BJ (cell line): ENCODE results near the gene SCN3B. TPM values are rescaled to one million over a fixed set of nuclear protein-coding genes. Genes with fewer than 3 reads are reported as not detected.

Source experiments
- CTCF ChIA-PET: fragments of 350-600 bp; formaldehyde crosslinking; extraction: SDS; loops from one replicate; lab custom pipeline; 2021; ENCODE audit warnings: antibody characterized with exemption, inconsistent platforms; lab: Yijun Ruan, JAX
- POLR2A ChIA-PET: fragments of 300-600 bp; sonication (Branson Sonifier 250); formaldehyde crosslinking; extraction: SDS; loops from one replicate; lab custom pipeline; 2021; ENCODE audit warnings: antibody characterized with exemption; lab: Charles Lee
- DNase-seq: peaks from one replicate; pipeline ENCODE4 v3.0.0-alpha.2; 2011; ENCODE audit warnings: low read depth
- H3K27me3 ChIP-seq: 2 replicates; pipeline ENCODE4 v1.6.0; 2011; ENCODE audit warnings: low read length; ENCODE audit not compliant: control insufficient read depth, insufficient read depth
- H3K36me3 ChIP-seq: 2 replicates; pipeline ENCODE4 v1.5.1; 2011; ENCODE audit warnings: low read length; ENCODE audit not compliant: control insufficient read depth, insufficient read depth
- H3K4me3 ChIP-seq: 2 replicates; pipeline ENCODE4 v1.5.1; 2011; ENCODE audit warnings: low read depth, mild to moderate bottlenecking, control low read depth, low read length
- CTCF ChIP-seq: IDR thresholded peaks from 2 replicates; pipeline ENCODE4 v1.5.1; 2011; ENCODE audit warnings: low read depth, mild to moderate bottlenecking, control low read depth, inconsistent platforms, low read length, moderate library complexity; ENCODE audit not compliant: insufficient read depth
- polyA plus RNA-seq: library from polyadenylated mRNA; depleted of rRNA; stranded (reverse); fragments of >200 nt; gene quantifications from 2 replicates; pipeline ENCODE4 v1.2.3, GENCODE V29; 2011

Gene SCN3B
- polyA plus RNA-seq, 1 experiment: 0.18 TPM

DNA sequence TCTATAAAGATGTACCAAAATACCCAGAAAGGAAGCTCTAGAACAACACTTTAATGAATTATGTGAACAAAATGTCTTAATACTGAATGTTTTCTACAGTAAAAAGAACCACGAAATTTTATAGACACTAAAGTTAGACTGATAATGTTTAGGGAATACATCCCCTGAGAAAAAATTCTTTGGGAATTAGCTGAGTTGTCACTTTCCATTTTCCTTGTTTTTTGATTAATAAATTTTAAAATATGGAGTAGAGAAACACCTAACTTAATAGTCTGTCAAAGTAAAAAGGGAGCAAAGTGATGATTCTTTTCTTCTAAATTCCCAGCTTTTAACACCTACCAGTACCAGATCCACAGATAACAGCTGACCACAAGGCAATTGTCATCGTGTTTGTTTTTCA is 23.1 kb upstream of the SCN3B start:
- POLR2A ChIA-PET: no interaction called here
- no peak for TF ChIP-seq CTCF
- CTCF ChIA-PET: interaction anchor here (1.1 to 1.8 kb wide), 5 partner anchors 30 to 98 kb away, joined by 3 to 7 read pairs (median 3); no protein-coding TSS in a partner anchor
- H3K36me3 ChIP-seq: no peaks in the 10 kb centered on the region
- no peak for DNase-seq
- H3K4me3 ChIP-seq: no peak overlapping the region
- H3K27me3 ChIP-seq: no peaks in the 10 kb centered on the region; the same call in 1 of the 2 replicates

DNA sequence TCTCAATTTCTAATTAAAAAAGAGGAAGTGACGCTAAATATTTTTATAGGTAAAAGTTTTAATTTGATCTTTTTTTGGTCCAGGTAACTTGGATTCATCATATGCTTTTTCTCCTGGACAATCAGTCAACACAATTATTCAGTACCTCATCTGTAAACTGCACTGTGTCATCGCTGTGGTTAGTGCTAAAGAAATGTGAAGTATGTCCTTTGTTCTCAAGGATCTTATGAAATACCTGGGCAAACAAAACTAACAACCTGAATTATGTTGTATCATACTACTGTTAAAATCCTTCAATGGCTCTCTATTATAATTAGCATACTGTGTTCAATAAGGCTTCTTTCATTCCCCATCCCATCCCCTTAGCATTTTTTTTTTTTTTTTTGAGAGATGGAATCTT is 19.9 kb upstream of the SCN3B start:
- H3K4me3 ChIP-seq: no peak overlapping the region
- CTCF ChIA-PET: interaction anchor here (0.6 kb wide), 1 partner anchor 34 kb away, joined by 3 read pairs; no protein-coding TSS in a partner anchor
- no peak for DNase-seq
- H3K27me3 ChIP-seq: no peaks in the 10 kb centered on the region; the same call in 1 of the 2 replicates
- no peaks in the 10 kb centered on the region for H3K36me3 ChIP-seq
- POLR2A ChIA-PET: no interaction called here
- no peak for TF ChIP-seq CTCF

- POLR2A ChIA-PET: no interaction called here
- H3K27me3 ChIP-seq: no peaks in the 10 kb centered on the region; the same call in 1 of the 2 replicates
- CTCF ChIA-PET: interaction anchor here (1.9 kb wide), 1 partner anchor 35 kb away, joined by 7 read pairs; no protein-coding TSS in a partner anchor
- no peak overlapping the region for H3K4me3 ChIP-seq
- no peak for DNase-seq
- no peak for TF ChIP-seq CTCF
- H3K36me3 ChIP-seq: no peaks in the 10 kb centered on the region
Observed at GRCh38 chr11:123672568-123672967, 18.1 kb upstream of the SCN3B start.

DNA sequence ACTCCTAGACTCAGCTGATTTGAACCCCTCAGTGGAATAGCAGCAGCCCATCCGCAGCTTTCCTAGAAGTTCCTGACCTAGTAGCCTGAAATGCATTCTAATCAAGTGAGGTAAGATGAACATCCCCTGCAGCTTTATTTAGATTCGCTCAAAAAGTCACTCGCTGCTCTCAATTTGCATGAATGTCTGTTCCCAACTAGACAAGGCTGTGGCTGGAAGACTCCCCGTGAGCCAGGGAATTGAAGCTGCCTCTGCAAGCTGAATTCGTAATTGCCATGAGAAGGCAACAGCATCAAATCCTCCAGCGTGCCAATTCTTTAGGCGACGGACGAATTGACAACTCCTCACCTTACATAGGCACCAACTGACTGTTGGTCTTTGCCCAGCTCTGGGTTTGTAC is 17.1 kb upstream of the SCN3B start:
- TF ChIP-seq CTCF: no peak
- Histone ChIP-seq H3K4me3 (no peak overlapping the region), H3K27me3 (no peaks in the 10 kb centered on the region; the same call in 1 of the 2 replicates), H3K36me3 (no peaks in the 10 kb centered on the region)
- CTCF ChIA-PET: interaction anchor here (0.6 to 2.0 kb wide), 5 partner anchors 14 to 75 kb away, joined by 3 to 6 read pairs (median 4); no protein-coding TSS in a partner anchor
- POLR2A ChIA-PET: no interaction called here
- no peak for DNase-seq

GRCh38 chr11:123670081-123670480 is 15.7 kb upstream of the SCN3B start:
- CTCF ChIA-PET: interaction anchor here (1.9 to 2.0 kb wide), 2 partner anchors 30 to 41 kb away, joined by 4 to 5 read pairs; no protein-coding TSS in a partner anchor
- H3K27me3 ChIP-seq: no peaks in the 10 kb centered on the region; the same call in 1 of the 2 replicates
- POLR2A ChIA-PET: no interaction called here
- no peak for TF ChIP-seq CTCF
- DNase-seq: no peak
- H3K36me3 ChIP-seq: no peaks in the 10 kb centered on the region
- H3K4me3 ChIP-seq: no peak overlapping the region
